Right atrium auricular region (tissue), 2 donors: ENCODE measurements around the gene BPIFB6. TPM values are rescaled to one million over a fixed set of nuclear protein-coding genes. Genes with fewer than 3 reads are reported as not detected.

Experiments used
- DNase-seq: peaks from one replicate; pipeline ENCODE4 v3.0.0-alpha.2; 2019; ENCODE audit warnings: low spot score
- H3K27ac ChIP-seq, 2 donors: fragments of 200-600 bp; sonication (generic); 1 replicate in 1 of 2; 2 replicates in 1 of 2; pipeline ENCODE4 v1.5.1; 2016 to 2019
- H3K27me3 ChIP-seq, 2 donors: fragments of 200-600 bp; sonication (generic); one replicate each; pipeline versions ENCODE4 v1.5.1 to v1.6.0; 2017 to 2019
- H3K36me3 ChIP-seq: fragments of 200-600 bp; sonication (generic); one replicate; pipeline ENCODE4 v1.5.1; 2016
- H3K4me1 ChIP-seq, 2 donors: fragments of 200-600 bp; sonication (generic); one replicate each; pipeline versions ENCODE4 v1.5.1 to v1.6.0; 2017 to 2019
- H3K4me3 ChIP-seq, 2 donors: fragments of 200-600 bp; sonication (generic); 1 replicate in 1 of 2; 2 replicates in 1 of 2; pipeline ENCODE4 v1.5.1; 2017 to 2019; ENCODE audit warnings: mild to moderate bottlenecking in 1 of 2, moderate library complexity in 1 of 2
- H3K9me3 ChIP-seq, 2 donors: fragments of 200-600 bp; sonication (generic); one replicate each; pipeline ENCODE4 v1.5.1; 2019
- total RNA-seq, 2 donors: library from RNA; depleted of rRNA; stranded (reverse); fragments of >200 nt; gene quantifications; one replicate each; pipeline ENCODE4 v1.1.0, GENCODE V29; 2016
- TF ChIP-seq, protein P1 (sequence below), 2 donors: fragments of 200-600 bp; sonication (generic); IDR thresholded peaks; one replicate each; pipeline ENCODE4 v1.5.1; 2019; ENCODE audit warnings: antibody characterized with exemption in 2 of 2

BPIFB6 gene
- total RNA-seq, 2 donors from 2014 or later: not detected

DNA sequence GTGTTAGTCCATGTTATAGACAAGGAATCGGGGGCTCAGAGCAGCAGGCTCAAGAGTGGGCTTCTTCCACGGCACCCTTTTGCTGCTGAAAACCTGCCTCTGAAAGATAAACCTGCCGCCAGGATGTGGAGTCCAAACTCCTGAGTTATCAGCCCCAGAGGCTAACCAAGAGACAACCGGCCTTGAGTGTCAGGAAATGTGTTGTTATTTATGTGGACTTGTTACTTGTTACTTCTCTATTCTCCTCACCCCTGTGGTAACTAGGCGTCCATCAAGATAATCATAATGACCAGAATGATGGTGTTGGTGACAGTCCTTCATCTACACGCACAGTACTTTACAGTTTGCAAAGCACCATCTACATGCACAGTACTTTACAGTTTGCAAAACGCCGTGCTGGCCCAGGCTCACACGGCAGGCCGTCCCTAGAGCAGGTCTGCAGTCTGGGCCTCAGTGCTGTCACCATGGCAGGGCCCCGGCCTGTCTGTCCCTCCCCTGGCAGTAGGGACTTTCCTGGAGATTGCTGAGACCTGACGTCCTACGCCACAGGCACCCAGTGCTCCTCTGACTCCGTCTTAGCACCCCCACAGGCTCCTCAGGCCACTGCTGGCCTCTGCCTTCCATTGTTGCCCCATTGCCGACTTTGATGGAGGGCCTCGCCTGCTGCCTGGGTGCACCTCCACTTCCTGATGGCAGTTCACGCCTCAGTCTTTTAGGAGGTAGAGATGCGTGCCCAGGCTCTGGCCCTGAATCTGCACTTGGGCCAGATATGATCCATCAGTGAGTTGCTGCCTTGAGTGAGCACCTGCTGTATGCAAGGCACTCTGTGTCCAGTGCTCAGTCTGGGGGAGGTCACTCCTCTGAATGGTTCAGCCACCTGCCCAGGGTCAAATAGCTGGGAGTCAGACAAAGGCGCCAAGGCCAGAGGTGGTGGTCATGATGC, 38.9 kb downstream of the BPIFB6 start:
- no peak overlapping the region for H3K27ac ChIP-seq
- no peaks in the 10 kb centered on the region for H3K4me1 ChIP-seq
- TF ChIP-seq, protein P1, sequence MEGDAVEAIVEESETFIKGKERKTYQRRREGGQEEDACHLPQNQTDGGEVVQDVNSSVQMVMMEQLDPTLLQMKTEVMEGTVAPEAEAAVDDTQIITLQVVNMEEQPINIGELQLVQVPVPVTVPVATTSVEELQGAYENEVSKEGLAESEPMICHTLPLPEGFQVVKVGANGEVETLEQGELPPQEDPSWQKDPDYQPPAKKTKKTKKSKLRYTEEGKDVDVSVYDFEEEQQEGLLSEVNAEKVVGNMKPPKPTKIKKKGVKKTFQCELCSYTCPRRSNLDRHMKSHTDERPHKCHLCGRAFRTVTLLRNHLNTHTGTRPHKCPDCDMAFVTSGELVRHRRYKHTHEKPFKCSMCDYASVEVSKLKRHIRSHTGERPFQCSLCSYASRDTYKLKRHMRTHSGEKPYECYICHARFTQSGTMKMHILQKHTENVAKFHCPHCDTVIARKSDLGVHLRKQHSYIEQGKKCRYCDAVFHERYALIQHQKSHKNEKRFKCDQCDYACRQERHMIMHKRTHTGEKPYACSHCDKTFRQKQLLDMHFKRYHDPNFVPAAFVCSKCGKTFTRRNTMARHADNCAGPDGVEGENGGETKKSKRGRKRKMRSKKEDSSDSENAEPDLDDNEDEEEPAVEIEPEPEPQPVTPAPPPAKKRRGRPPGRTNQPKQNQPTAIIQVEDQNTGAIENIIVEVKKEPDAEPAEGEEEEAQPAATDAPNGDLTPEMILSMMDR (IDR thresholded peaks at IDR 0.05): no peak
- H3K4me3 ChIP-seq: no peak overlapping the region
- H3K27me3 ChIP-seq: no peaks in the 10 kb centered on the region
- no peak for DNase-seq
- H3K9me3 ChIP-seq: no peaks in the 10 kb centered on the region
- H3K36me3 ChIP-seq: no peaks in the 10 kb centered on the region

- H3K9me3 ChIP-seq: no peaks in the 10 kb centered on the region
- H3K36me3 ChIP-seq: no peaks in the 10 kb centered on the region
- no peak for DNase-seq
- H3K27ac ChIP-seq: no peak overlapping the region
- H3K27me3 ChIP-seq: no peaks in the 10 kb centered on the region
- H3K4me1 ChIP-seq: no peaks in the 10 kb centered on the region
- no peak overlapping the region for H3K4me3 ChIP-seq
- TF ChIP-seq, protein P1 (IDR thresholded peaks at IDR 0.05): no peak
Measured at GRCh38 chr20:33071198-33071597, 39.8 kb downstream of the BPIFB6 start.

DNA sequence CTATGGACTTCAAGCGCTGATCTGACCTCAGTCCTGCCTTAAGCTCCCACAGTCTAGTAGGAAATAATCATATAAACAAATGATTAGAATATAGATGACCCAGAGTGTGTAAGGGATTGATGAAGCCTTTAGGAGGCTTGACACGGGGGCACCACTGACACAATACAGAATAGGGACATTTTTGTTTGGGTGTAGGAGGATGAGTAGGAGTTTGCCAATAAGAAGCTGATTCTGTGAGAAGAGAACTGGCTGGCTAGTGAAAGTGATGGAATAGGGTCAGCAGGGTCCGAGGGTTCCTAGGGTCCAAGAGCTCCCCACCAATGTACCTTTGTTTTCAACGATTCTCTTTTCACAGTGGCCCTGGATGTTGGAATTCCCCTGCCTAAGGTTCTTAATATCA, 40.9 kb downstream of the BPIFB6 start:
- no peaks in the 10 kb centered on the region for H3K27me3 ChIP-seq

GRCh38 chr20:33072813-33073212, 41.4 kb downstream of the BPIFB6 start:
- TF ChIP-seq, protein P1 (IDR thresholded peaks at IDR 0.05): no peak
- no peaks in the 10 kb centered on the region for H3K9me3 ChIP-seq
- no peak overlapping the region for H3K27ac ChIP-seq
- H3K27me3 ChIP-seq: no peaks in the 10 kb centered on the region
- no peak for DNase-seq
- H3K36me3 ChIP-seq: no peaks in the 10 kb centered on the region
- no peaks in the 10 kb centered on the region for H3K4me1 ChIP-seq
- H3K4me3 ChIP-seq: no peak overlapping the region

More for the DNA sequence above, 40.9 kb downstream of the BPIFB6 start:
- Histone ChIP-seq H3K9me3 (no peaks in the 10 kb centered on the region), H3K27ac (no peak overlapping the region), H3K4me3 (no peak overlapping the region), H3K36me3 (no peaks in the 10 kb centered on the region), H3K4me1 (no peaks in the 10 kb centered on the region)
- no peak for DNase-seq
- TF ChIP-seq, protein P1 (IDR thresholded peaks at IDR 0.05): no peak

GRCh38 chr20:33074675-33075074, 43.2 kb downstream of the BPIFB6 start:
- H3K9me3 ChIP-seq: no peaks in the 10 kb centered on the region

More at GRCh38 chr20:33074675-33075074, 43.2 kb downstream of the BPIFB6 start:
- Histone ChIP-seq H3K27me3 (no peaks in the 10 kb centered on the region), H3K4me1 (no peaks in the 10 kb centered on the region), H3K27ac (no peak overlapping the region), H3K36me3 (no peaks in the 10 kb centered on the region), H3K4me3 (no peak overlapping the region)
- DNase-seq: no peak
- TF ChIP-seq, protein P1 (IDR thresholded peaks at IDR 0.05): no peak
